ENCODE results near the gene RNASE4. TPM values are rescaled to one million over a fixed set of nuclear protein-coding genes. Genes with fewer than 3 reads are reported as not detected.

RNASE4 gene
- total RNA-seq, 1 experiment from 2014 or later: not detected

DNA sequence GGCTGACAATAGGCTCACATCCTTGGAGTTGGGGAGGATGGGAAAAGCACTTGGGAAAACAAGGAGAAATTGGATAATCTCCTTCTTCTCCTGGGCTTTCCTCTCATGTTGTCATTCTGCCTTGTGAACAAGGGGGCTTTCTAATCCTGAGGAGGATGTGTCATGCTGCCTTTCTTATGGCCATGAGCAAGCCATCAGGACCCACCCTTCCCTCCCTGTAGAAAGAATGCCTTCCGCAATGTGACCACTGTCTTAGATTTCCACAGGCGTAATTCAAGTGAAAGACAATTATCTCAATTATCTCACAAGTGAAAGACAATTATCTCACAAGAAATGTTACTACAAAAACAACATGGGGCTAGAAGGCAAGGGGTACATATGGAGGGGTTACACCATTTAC lies 39.8 kb upstream of the RNASE4 start:
- H3K4me3 Mint-ChIP-seq: no peak overlapping the region
- Histone ChIP-seq H2AK5ac (ENCODE audit: insufficient read length, low read length) (no peak overlapping the region), H4K91ac (ENCODE audit: insufficient read length, low read depth, low read length) (no peak overlapping the region), H3K4me2 (ENCODE audit: insufficient read depth, insufficient read length, low read length) (no peak overlapping the region), H3K56ac (ENCODE audit: insufficient read length, low read depth, low read length) (no peak overlapping the region), H2BK120ac (ENCODE audit: low read depth, low read length, poor library complexity, severe bottlenecking) (no peak overlapping the region), H3K27me3 (ENCODE audit: insufficient read depth, low read length) (no peaks in the 10 kb centered on the region), H3T11ph (ENCODE audit: low read length) (no peak overlapping the region), H3K9ac (ENCODE audit: extremely low read depth, insufficient read length, low read length) (no peak overlapping the region), H2BK15ac (ENCODE audit: low read depth, low read length) (no peak overlapping the region), H3K14ac (ENCODE audit: insufficient read depth, low read length) (no peak overlapping the region), H4K5ac (ENCODE audit: insufficient read length, low read depth, low read length) (no peak overlapping the region), H3K79me1 (ENCODE audit: insufficient read depth, low read depth, low read length, poor library complexity, severe bottlenecking) (no peaks in the 10 kb centered on the region), H4K20me1 (ENCODE audit: control insufficient read depth, insufficient read depth, insufficient read length) (no peaks in the 10 kb centered on the region), H3K27ac (ENCODE audit: insufficient read length, low read depth, low read length) (no peak overlapping the region), H2BK5ac (ENCODE audit: insufficient read length, low read length) (no peak overlapping the region), H3K4ac (ENCODE audit: low read depth, low read length) (no peak overlapping the region), H3K23me2 (ENCODE audit: insufficient read length, low read depth, low read length, poor library complexity, severe bottlenecking) (no peaks in the 10 kb centered on the region), H4K8ac (replicated peaks; ENCODE audit: insufficient read length, low read depth, low read length) (no peak overlapping the region), H2AFZ (ENCODE audit: low read length) (no peak overlapping the region), H3K79me2 (ENCODE audit: insufficient read depth, low read length) (no peaks in the 10 kb centered on the region), H2BK12ac (ENCODE audit: insufficient read length, low read depth, low read length) (no peak overlapping the region), H3K18ac (ENCODE audit: insufficient read length, low read depth, low read length) (no peak overlapping the region), H3K4me1 (ENCODE audit: insufficient read depth, low read length) (no peaks in the 10 kb centered on the region; the same call in 1 of the 2 replicates), H2BK20ac (ENCODE audit: low read depth, low read length, poor library complexity, severe bottlenecking) (no peak overlapping the region), H3K23ac (ENCODE audit: insufficient read length, low read depth, low read length) (no peak overlapping the region), H3K9me3 (ENCODE audit: control insufficient read depth, low read depth, low read length) (no peaks in the 10 kb centered on the region)
- H3K36me3 Mint-ChIP-seq (ENCODE audit: insufficient read depth in 1 of 3, low read depth in 3 of 3): no peaks in the 10 kb centered on the region
- H3K9me3 Mint-ChIP-seq: no peaks in the 10 kb centered on the region
- DNase-seq: no peak
- WGBS (ENCODE audit: extremely low coverage, insufficient read length, low lambda C conversion rate): no CpG with 5 or more reads among the region's 2 CpGs
- peaks cover 35% of the 10 kb centered on the region for H3K27me3 Mint-ChIP-seq (ENCODE audit: low read depth)
- peaks cover 7 to 11% of the 10 kb centered on the region in 2 experiments for H3K4me1 Mint-ChIP-seq
- no peak overlapping the region for H3K27ac Mint-ChIP-seq
- TF ChIP-seq, protein P1, sequence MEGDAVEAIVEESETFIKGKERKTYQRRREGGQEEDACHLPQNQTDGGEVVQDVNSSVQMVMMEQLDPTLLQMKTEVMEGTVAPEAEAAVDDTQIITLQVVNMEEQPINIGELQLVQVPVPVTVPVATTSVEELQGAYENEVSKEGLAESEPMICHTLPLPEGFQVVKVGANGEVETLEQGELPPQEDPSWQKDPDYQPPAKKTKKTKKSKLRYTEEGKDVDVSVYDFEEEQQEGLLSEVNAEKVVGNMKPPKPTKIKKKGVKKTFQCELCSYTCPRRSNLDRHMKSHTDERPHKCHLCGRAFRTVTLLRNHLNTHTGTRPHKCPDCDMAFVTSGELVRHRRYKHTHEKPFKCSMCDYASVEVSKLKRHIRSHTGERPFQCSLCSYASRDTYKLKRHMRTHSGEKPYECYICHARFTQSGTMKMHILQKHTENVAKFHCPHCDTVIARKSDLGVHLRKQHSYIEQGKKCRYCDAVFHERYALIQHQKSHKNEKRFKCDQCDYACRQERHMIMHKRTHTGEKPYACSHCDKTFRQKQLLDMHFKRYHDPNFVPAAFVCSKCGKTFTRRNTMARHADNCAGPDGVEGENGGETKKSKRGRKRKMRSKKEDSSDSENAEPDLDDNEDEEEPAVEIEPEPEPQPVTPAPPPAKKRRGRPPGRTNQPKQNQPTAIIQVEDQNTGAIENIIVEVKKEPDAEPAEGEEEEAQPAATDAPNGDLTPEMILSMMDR (conservative IDR thresholded peaks at IDR 0.05): no peak
